ENCODE measurements around the gene HAPSTR1. TPM values are rescaled to one million over a fixed set of nuclear protein-coding genes. Genes with fewer than 3 reads are reported as not detected.

Gene HAPSTR1
- total and polyA plus RNA-seq, 10 donors = 7.3 to 84.1 (median 74.3) TPM

GRCh38 chr16:9070254-9070653 lies 21.2 kb upstream of the HAPSTR1 start:
- 64 to 81% (median 68%) methylated on average over 4 of the region's 4 CpGs for WGBS, 5 donors
- H3K9me3 ChIP-seq = peaks cover 0 to 12% (median 4%) of the 10 kb centered on the region in 8 donors
- no peaks in the 10 kb centered on the region for H3K27me3 ChIP-seq (replicated peaks in 1 of 7)
- intact Hi-C loops (cut with DNase I; ENCODE audit: low total_unique reads) = no loop called here
- H3K4me1 ChIP-seq = peaks cover 0 to 3% (median 0%) of the 10 kb centered on the region in 6 donors
- peak; percentile 23 for DNase-seq
- no peak overlapping the region for H3K27ac ChIP-seq
- no peaks in the 10 kb centered on the region for H3K36me3 ChIP-seq
- no peak for TF ChIP-seq CTCF (IDR thresholded peaks at IDR 0.05 in 8 of 11, conservative IDR thresholded peaks at IDR 0.05 in 3 of 11)
- no peak for TF ChIP-seq POLR2AphosphoS5 (IDR thresholded peaks at IDR 0.05)
- TF ChIP-seq POLR2A (IDR thresholded peaks at IDR 0.05) = no peak
- no peak overlapping the region for H3K4me3 ChIP-seq

- TF ChIP-seq CTCF (IDR thresholded peaks at IDR 0.05 in 8 of 11, conservative IDR thresholded peaks at IDR 0.05 in 3 of 11) = no peak
- 81 to 94% (median 91%) methylated on average over 9 of the region's 9 CpGs for WGBS, 5 donors
- Histone ChIP-seq H3K9me3 (peaks cover 0 to 12% (median 4%) of the 10 kb centered on the region in 8 donors), H3K27me3 (replicated peaks in 1 of 7) (no peaks in the 10 kb centered on the region), H3K36me3 (no peaks in the 10 kb centered on the region), H3K4me1 (peaks cover 0 to 4% (median 0%) of the 10 kb centered on the region in 6 donors), H3K4me3 (no peak overlapping the region), H3K27ac (no peak overlapping the region)
- DNase-seq = no peak
- intact Hi-C loops (cut with DNase I; ENCODE audit: low total_unique reads) = no loop called here
Observed at GRCh38 chr16:9071377-9071776, 20.1 kb upstream of the HAPSTR1 start.

GRCh38 chr16:9072806-9073341 lies 18.6 kb upstream of the HAPSTR1 start:
- TF ChIP-seq CTCF (IDR thresholded peaks at IDR 0.05 in 8 of 11, conservative IDR thresholded peaks at IDR 0.05 in 3 of 11) = no peak
- TF ChIP-seq POLR2A (IDR thresholded peaks at IDR 0.05) = no peak
- no peak for TF ChIP-seq POLR2AphosphoS5 (IDR thresholded peaks at IDR 0.05)
- Histone ChIP-seq H3K36me3 (no peaks in the 10 kb centered on the region), H3K9me3 (peaks cover 0 to 12% (median 4%) of the 10 kb centered on the region in 8 donors), H3K27me3 (replicated peaks in 1 of 7) (no peaks in the 10 kb centered on the region), H3K27ac (no peak overlapping the region), H3K4me1 (peaks cover 0 to 19% (median 9%) of the 10 kb centered on the region in 6 donors), H3K4me3 (no peak overlapping the region)
- intact Hi-C loops (cut with DNase I; ENCODE audit: low total_unique reads) = no loop called here
- DNase-seq = no peak
- WGBS, 5 donors = 51 to 57% (median 53%) methylated on average over 6 of the region's 6 CpGs

GRCh38 chr16:9075299-9076071 lies 16.0 kb upstream of the HAPSTR1 start:
- no peak for DNase-seq
- no peaks in the 10 kb centered on the region for H3K27me3 ChIP-seq (replicated peaks in 1 of 7)
- WGBS, 5 donors = 90 to 96% (median 91%) methylated on average over 5 of the region's 5 CpGs

More at GRCh38 chr16:9075299-9076071, 16.0 kb upstream of the HAPSTR1 start:
- no peak for TF ChIP-seq POLR2AphosphoS5 (IDR thresholded peaks at IDR 0.05)
- TF ChIP-seq CTCF (IDR thresholded peaks at IDR 0.05 in 8 of 11, conservative IDR thresholded peaks at IDR 0.05 in 3 of 11) = no peak
- TF ChIP-seq POLR2A (IDR thresholded peaks at IDR 0.05) = no peak
- Histone ChIP-seq H3K9me3 (peaks cover 0 to 15% (median 6%) of the 10 kb centered on the region in 8 donors), H3K36me3 (no peaks in the 10 kb centered on the region), H3K4me3 (no peak overlapping the region), H3K27ac (no peak overlapping the region), H3K4me1 (peaks cover 0 to 44% (median 22%) of the 10 kb centered on the region in 6 donors)
- intact Hi-C loops (cut with DNase I; ENCODE audit: low total_unique reads) = no loop called here

Measured in spleen (tissue), 11 donors.